ENCODE results near the gene GPC5.

Gene GPC5

DNA sequence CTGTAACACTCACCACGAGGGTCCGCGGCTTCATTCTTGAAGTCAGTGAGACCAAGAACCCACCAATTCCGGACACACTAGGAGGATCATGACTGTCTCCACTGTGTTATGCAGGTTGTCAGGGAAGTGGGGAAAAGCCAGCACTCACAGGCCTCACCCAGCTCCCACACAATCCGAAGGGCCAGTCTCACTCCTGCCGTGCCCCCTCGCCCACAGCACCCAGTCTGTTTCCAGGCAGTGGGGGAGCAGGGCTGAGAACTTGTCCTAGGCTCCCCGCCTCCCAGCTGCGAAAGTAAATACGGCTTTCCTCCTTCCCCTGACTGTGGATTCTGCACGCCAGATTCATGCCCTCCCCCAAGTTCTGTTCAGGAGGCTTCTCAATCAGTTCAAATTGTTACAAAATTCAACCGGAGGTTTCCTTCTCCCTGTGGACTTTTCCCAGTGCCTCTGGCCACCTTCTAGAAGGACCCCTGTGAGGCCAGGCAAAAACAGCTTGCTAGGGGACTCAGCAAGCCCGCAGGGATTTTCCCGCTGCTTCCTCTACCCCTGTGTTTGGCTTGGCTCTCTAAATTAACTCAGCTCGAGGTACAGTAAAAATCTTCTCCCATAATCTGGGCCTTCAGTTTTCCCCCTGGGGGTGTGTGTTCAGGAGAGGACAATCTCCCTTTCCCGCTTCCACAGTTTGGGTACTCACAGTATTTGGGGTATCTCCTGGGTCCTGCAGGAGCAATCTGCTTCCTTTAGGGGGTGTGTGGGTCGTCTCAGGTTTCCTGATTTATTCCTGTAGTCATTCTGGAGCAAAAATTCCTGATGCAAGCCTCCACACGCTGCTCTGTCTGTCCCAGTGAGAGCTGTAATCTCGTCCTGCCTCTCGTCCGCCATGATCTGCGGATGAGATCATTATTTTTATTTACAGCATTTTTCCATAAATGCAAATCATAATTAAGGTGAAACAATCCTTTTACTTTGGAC is 899.8 kb downstream of the GPC5 start:
- no peak for DNase-seq

DNA sequence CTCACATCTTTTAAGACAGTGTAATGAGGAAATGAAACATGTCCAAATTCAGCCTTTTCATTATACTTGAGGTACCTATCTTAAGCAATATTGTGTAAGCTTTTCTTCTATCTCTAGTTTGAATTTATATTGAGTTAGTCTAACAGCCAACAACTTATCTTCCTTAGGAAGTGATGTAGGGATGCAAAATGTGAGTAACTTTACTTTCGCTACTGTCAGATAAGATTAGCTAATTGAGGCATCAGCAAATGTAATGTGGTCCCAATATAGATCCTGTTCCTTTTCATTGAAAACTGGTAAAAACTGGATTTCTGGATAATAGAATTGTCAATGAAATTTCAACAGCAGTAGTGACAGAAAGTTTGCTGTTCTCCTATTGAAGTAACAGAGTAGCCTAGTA is 902.2 kb downstream of the GPC5 start:
- no peak for DNase-seq

DNA sequence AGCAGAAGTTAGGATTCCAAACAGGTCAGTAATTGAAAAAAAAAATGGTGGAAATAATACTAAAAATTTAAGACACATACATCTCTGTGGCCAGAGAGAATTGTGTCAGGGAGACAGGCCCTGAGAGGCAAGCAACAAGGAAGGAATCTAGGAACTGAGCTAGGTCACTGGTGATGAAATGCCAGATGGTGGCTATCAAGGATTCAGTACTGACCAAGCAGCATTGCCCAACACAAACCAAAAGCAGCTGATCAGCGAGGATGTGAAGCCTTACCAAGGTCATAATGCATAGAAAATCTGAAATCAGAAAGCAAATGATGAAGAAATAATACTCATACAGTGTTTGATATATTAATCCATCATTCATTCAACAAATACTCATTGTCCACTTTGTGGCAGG is 905.0 kb downstream of the GPC5 start:
- no peak for DNase-seq

DNA sequence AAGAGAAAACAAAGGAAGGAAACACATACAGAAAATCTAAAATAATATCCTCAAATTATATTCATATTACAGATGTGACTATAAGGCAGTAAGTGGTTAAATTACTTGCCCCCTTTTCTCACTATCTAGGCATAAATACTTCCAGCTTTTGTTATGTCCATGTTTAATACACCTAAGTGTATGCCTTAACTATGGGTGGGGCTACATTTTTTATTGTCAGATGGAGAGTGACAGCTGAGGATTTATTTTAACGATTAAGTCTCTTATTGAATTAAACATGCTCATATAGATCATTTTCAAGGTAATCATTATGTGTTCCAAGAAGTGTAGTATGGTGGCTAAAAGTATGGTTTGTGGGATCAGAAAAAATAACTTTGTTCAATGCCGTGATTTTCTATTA is 909.3 kb downstream of the GPC5 start:
- DNase-seq = no peak

DNA sequence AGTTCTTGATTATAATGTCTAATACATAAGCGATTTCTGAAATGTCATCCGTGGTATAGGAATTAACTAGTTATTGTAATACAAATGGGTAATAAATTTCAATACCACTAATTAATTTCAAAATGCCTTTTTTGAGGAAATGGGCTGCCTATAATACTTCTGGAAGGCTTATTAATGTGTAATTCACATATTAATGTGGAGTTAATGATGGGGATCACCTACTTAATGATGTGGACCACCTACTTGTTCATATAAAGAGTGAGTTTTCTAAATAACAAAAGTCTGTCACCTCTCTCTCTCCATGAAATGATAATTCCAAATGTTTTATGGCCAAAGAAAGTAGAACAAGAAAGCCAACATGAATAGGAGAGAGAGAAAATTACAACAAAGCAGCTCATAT is 914.4 kb downstream of the GPC5 start:
- no peak for DNase-seq

DNA sequence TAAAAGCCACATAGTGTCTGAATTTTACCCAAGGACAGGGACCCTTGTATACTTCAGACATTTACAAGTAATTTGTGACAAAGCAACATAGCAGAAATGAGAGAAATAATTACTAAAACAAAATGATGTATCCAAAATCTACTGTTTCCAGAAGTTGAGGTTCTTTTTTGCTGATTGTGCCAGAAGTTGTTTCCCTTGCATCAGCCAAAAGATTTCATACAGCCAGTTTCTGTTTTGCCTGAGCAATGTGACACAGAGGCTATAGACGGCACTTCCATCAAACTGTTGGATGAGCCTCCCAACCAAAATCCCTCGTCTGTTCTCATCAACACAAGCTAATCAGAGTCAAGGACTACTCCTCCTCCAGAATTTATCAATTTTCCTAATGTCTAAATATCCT is 915.0 kb downstream of the GPC5 start:
- DNase-seq = no peak

DNA sequence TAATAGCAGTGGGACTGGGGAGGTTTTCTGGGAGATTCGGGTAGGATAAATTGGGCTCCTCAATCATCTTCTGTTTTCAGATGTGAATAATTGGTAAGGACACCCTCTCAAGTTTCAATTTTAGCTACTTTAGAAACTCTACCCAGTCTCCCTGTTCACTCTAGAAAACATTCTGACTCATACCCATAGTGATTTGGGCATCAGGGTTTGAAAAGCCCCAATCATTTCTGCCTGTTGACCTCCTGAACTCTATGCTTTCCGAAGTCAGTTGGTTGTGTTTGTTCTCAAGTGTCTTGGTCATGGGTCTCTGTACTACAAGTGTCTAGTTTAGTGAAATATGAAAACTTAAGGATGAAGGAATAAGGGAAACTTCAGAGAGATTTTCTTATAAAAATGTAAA is 916.8 kb downstream of the GPC5 start:
- no peak for DNase-seq

DNA sequence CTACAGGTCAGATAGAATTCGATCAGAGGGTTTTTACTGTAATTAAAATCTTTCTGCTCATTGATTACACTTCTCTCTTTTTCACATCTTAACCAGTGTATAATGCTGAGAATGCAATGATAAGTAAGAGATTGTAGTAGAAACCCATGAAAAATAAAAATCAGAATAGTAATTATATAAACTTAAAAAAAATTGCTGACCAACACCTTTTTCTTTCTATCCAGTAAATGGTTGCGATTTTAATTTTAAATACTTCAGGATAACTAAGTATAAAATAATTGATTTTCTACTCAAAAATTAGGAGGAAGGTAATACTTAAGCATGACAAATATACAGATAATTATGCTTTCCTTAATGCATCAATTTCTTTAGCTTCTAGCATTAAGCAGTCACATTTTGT is 917.6 kb downstream of the GPC5 start:
- DNase-seq = no peak

DNA sequence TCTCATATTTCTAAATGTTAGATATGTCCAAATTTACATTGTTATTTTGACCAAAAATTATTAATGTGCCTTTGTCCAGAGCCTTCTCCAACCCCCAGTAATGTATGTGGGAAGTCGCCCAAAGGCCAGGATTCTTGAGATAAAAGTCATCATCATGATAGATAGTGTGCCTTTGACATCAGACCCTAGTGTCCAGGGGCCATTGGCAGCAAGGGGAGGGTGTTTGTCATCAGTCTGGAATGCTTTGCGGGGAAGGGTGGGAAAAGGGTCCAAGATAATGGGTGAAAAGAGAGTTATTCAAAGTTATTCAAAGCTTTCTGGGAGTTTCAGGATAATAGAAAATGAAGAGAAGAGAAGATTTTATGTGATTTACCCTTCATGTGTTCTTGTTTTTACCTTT is 918.6 kb downstream of the GPC5 start:
- no peak for DNase-seq

DNA sequence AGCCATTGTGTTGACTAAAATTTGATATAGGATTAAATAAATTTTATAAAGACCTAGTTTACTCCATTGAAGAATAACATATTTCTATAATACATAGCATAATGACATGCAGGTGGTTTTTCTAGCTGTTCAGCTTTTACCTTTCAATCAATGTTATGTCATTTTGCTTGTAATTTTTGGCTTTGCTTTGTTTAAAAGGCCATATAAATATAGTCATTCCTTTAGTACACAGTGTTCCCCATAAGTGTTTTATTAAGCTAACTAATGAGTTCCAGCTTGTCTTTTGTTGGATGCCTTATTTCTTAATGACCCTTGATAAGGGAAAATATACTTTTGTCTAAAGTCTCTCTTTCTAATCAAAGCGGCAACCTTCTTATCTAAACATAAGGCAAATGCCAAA is 921.9 kb downstream of the GPC5 start:
- DNase-seq = no peak

DNA sequence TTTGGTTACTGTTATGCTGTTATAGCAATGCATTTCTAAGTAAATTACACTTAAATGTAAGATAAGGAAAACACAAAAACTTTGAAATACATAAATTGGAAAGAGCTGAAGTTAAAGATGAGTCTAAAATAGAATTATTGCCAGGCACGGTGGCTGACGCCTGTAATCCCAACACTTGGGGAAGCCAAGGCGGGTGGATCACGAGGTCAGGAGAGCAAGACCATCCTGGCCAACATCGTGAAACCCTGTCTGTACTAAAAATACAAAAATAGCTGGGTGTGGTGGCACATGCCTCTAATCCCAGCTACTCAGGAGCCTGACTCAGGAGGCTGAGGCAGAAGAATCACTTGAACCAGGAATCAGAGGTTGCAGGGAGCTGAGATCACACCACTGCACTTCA is 922.8 kb downstream of the GPC5 start:
- no peak for DNase-seq

DNA sequence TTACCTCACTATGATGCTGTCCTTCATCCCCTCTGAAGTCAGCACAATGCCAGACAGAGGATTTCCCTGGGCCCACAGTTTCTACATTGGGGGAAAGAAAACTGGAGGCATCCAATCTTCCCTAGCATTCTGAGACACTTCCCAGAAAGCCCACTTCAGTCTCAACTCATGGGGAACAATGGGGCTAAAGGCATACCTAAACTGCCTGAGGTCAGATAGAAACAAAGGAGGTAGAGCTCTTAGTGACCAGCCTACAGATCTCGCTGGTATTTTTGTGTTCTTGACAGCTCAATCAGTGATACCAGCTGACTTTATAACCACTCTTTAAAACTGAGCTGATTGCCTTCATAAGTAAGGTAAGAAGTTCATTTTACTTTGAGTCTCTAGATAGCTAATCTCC is 947.2 kb downstream of the GPC5 start:
- DNase-seq = no peak

DNA sequence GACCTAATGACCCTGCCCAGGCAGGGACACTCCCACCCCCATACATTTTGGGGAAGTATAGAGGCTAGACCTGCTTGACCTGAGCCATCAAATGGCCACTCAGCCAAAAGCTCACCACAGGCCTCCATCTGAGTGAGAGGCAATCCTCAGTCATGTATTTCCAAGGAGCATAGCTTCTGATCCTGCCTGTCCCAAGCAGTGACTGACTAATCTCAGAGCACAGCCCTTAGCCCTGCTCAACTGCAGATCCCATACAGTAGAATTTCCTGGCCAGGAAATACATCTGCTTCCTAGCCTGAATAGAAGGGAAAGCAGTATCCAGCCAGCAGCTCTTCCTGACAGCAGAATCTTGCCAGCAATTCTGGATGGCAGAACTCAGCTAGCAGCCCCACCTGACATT is 947.6 kb downstream of the GPC5 start:
- no peak for DNase-seq

DNA sequence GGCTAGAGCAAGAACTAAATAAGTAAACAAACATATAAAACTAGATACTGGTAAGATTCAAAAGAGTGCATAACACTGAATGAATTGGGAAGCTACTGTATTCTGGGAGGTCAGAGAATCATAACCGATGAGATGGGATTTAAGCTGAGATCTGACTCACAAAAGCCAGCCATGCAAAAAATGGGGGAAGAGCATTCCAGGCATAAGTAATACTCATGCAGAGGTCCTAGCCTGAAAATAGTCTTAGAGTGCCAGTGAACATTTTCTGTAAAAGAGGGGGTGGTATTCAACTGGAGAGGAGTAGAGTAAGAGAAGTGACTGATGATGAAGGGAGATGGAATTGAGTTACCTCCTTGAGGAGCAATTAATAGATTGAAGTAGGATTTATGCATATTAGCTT is 956.2 kb downstream of the GPC5 start:
- no peak for DNase-seq

DNA sequence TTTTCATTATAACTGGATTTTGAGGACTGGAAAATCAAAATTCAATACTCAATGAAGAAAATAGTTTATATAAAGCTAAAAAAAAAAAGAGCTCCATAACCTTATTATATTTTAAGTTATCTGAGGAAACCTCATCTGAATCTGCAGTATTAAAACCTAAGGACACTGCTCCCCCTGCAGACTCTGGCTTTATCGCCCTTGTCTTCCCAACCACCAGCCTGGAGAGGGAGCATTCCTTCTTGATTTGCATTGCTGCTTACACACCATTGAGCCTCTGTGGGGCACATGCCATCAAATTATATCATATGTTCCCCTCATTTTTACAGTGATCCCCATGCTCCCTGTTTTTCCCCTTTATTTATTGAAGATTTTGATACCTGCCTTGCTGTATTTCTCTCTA is 956.8 kb downstream of the GPC5 start:
- DNase-seq = no peak

DNA sequence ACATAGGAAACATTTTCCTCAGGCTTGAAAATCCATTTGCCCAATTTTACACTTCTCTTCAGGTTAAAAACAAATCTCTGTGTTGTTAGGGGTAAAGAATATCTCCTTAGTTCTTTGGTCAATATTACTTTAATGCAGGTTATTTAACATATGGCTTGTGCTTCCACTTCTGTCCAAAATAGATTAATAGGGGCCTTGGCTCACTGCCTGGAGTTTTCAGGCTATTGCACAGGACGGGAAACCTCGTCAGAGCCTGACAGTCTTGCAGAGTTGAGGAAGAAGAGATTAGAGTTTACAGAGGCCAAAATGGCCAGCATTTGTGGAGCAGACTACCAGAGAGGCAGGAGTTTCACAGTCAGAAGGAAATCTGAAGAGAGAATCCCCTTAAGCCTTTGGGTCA is 964.3 kb downstream of the GPC5 start:
- DNase-seq = no peak

DNA sequence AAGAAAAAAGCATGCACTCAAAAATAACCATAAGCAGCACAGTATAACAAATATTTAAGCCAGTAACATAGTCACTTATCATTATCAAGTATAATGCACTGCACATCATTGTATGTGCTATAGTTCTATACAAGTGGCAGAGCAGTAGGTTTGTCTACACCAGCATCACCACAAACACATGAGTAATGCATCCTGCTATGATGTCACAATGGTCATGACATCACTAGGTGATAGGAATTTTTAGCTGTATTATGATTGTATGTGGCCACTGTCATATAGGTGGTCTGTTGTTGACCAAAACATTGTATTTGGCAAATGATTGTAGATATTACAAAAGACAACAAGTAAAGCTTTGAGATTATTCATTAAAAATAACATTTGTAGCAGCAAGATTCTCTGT is 967.5 kb downstream of the GPC5 start:
- no peak for DNase-seq

DNA sequence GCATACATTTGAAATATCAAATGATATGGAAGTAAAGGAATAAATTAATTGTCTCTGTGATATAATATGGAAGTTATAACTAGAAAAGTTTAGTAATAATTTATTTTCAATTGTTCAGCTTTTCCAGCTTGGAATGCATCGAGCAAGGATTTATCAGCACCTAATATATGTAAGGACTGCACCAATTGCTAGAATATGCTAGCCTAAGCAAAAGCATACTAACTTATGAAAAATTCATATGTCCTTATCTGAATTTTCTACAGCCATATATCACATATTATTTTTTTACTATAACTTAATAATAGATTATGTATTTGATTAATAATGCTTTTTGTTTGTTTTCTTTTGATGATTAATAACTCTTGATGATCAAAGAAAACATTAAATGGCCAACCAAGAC is 979.0 kb downstream of the GPC5 start:
- no peak for DNase-seq

DNA sequence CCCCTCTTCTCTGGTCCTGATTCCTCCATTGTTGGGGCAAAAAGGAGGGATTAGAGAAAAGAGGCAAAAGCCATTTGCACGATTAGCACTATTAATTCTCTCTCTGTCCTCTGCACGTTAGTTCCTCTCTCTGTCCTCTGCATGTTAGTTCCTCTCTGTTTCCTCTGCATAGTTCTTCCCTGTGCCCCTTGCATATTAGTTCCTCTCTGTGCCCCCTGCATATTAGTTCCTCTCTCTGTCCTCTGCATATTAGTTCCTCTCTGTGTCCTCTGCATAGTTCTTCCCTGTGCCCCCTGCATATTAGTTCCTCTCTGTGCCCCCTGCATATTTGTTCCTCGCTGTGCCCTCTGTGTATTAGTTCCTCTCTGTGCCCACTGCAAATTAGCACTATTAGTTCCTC is 981.0 kb downstream of the GPC5 start:
- DNase-seq = no peak

DNA sequence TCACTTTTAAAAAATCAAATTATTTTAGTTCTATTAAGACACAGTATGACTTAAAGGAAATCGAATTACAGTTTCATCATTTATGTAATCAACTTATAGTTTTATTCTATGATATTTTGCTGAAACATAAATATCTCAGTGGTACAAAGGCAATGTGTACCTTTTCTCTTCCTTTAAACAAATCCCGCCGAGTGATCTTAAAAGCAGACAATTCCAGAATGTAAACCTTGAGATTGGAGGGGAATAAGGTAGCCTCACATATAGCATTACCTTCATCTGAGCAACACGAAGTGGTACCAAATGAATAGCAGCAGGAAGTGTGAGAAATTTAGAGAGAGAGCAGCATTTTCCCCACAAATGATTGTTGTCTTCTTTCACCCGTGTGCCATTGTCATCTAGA is 986.0 kb downstream of the GPC5 start:
- no peak for DNase-seq

DNA sequence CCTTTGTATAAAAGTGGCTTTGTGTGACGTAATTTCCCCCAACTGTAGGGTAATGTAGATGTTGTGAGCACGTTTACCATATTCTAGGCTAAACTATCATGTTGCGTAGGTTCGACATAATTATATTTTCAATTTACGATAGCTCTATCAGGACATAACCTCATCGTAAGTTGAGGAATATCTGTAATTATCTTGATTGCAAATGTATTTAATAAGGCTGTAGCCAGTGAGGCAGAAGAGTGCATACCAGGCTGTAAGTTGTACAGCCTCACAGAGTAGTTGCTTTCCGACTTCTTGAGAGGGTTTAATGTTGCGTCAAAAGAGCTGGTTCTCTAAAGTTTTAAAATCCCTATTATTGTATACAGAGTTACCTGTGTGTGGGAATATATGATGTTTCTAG is 988.8 kb downstream of the GPC5 start:
- no peak for DNase-seq

DNA sequence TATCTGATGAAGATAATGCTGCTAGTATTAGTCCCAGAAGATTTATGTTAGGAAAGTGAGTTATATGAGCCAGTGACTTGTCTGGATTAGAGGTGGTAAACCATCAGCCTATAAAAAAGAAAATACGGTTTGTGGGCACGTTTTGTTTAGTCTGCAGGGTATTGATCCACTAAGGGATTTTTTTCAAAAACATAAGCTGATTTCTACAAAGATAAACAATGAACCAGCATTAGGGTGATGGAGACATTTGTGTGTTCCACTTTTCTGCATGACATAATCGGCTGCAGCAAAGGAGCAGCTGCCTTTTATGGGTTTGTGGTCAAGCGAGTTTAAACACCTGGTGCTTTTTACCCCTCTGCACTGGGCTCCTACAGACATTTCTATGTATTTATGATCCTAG is 991.8 kb downstream of the GPC5 start:
- no peak for DNase-seq

DNA sequence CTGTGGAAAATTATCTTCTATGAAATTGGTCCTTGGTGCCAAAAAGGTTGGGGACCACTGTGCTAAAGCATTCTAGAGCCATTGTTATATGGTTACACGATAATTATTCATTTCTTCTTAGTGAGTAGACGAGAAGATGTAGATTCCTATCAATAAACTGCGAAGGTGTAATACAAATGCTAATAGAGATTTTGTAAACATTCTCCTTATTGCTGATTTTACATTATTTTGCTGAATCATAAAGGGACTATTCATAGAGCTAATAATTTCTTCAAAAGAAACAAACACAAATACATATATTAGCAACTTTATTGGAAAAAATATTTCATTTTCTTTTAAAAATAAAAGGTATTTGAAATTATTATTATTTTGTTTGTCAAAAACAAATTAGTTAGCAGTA is 1005.2 kb downstream of the GPC5 start:
- no peak for DNase-seq

DNA sequence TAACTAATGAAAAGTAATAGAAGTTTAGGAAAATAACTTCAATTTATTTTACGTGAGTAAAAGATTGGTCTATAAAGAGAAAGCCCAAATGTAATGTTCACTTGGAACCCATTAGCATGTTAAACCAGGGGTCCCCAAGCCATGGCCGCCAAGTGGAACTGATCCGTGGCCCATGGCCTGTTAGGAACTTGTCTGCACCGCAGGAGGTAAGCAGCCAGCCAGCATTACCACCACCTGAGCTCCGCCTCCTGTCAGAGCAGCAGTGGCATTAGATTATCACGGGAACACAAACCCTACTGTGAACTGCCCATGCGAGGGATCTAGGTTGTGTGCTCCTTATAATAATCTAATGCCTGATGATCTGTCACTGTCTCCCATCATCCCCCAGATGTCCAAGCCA is 1009.4 kb downstream of the GPC5 start:
- no peak for DNase-seq

DNA sequence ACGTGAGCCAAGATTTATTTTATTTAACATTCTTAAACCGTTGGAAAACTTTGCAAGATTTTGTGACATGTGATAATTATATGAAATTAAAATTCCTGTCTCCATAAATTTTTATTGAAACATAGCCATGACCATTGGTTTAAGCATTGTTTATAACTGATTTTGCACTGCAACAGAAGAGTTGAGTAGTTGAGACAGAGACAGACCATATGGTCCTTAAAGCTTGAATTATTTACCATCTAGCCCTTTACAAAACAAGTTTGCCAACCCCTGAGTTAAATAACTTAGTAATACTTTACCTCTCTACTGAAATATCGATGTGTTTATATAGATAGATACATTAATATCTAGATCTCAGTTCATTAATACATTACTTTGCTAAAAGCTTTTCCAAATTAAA is 1014.1 kb downstream of the GPC5 start:
- DNase-seq = no peak

Measured in activated naive CD4-positive, alpha-beta T cell treated with anti-CD3 and anti-CD28 coated beads, Interleukin-2, amount 50 U/mL, for 16 hours (primary cell).